Erythroblast (primary cell): ENCODE results near the gene PTPRM.

Experiments
- GATA1 ChIP-seq: IDR thresholded peaks from 2 replicates; pipeline ENCODE4 v1.6.1; 2011; ENCODE audit warnings: low read depth, mild to moderate bottlenecking, control low read depth, low read length, moderate library complexity
- POLR2A ChIP-seq: IDR thresholded peaks from 2 replicates; pipeline ENCODE4 v1.6.1; 2011; ENCODE audit warnings: mild to moderate bottlenecking, low read length

DNA sequence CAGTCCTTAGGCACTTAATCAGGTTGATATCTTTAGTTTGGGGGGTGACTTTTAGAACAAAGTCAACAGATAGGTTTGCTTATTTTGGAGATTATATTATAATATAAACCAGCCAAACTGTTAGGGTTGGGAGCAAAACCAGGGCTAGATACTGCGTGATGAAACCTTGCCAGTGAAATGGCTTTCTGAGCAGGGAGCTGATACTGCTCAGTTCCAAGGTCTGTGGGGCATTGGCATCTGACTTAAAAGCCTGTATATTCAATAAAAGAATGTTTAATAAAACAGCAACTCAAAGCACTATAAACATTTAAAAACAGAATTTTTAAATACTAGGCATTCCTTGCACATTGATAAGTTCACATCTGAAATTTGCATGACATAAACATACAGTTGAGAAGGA lies 19.3 kb downstream of the PTPRM start:
- no peak for TF ChIP-seq POLR2A
- no peak for TF ChIP-seq GATA1
